GM19099 (cell line): ENCODE data around the gene COL23A1.

Source experiments
- POLR2A ChIP-seq: IDR thresholded peaks from 3 replicates; pipeline ENCODE4 v1.6.1; 2011; ENCODE audit warnings: low read depth; ENCODE audit not compliant: insufficient read length; ENCODE audit errors: extremely low read depth

Gene COL23A1

GRCh38 chr5:178371362-178372111, 218.7 kb downstream of the COL23A1 start:
- no peak for TF ChIP-seq POLR2A

GRCh38 chr5:178370102-178370501, 220.1 kb downstream of the COL23A1 start:
- TF ChIP-seq POLR2A: no peak

DNA sequence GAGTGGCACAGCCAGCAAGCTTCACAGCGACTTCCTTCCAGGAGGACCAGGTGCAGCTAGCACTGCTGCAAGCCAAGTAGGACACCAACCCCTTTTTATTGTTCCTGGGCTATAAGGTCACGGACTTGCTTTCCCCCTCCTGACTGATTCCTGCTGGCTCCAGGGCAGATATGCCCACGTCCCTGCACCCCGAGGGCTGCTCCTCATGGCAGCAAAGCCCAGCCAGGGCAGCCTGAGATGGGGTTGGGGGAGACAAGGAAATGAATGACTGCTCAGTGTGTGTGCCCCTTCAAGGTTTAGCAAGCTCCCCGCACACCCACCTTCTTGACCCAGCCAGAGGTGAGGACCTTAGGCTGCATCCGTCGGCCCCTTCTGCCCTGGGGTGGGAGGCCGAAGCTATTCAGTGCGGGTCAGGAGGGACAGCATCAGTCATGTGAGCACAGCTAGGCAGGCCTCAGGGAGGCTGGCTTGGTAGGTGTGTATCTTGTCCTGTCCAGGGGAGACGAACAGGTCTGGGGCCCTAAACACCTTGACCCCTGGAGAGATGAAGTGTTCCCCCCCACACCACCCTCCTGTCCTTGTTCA, 221.4 kb downstream of the COL23A1 start:
- no peak for TF ChIP-seq POLR2A

- no peak for TF ChIP-seq POLR2A
Measured at GRCh38 chr5:178368274-178368673, 221.9 kb downstream of the COL23A1 start.

GRCh38 chr5:178367736-178368120, 222.5 kb downstream of the COL23A1 start:
- no peak for TF ChIP-seq POLR2A

GRCh38 chr5:178366998-178367735, 223.0 kb downstream of the COL23A1 start:
- no peak for TF ChIP-seq POLR2A

DNA sequence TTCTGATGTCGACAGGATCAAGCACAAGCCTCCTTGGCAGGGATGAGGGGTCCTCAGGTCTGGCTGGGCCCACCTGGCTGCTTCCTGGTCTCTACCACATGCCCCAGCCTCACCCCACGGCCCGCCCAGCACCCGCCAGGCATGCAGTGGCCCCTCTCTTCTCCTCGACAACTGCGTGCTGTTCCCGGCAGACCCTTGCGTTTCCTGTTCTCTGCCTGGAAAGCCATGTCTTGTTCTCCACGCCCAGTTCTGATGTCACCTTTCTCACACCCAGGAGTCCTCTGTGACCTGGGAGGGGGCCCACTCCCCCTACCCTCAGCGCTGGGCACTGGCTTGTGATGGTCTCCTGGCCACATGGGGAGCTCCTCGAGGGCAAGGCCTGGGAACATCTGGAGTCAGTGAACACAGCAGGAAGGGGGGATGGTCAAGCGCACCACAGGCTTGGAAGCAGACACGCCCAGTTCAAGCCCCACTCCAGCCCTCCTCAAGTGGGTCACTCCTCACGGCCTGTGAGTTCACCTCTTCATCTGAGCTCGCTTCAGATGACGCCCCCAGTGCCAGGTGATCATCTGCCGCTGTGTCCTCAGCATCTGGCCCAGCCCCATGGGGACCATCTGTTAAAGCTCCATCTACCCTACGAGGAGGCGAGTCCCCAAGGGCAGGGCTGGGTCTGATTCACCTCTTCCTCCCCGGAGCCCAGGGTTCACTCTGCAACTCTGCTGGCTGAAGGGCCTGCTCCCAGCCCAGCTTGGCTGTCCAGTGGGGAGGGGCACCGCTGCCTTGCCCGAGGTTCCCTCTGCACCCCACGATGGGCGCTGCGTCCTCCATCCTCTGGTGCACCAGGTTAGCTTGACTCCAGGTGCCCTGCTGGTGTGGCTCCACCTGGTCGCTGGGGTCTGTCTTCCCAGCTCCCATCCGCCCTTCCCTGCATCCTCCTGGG, 224.4 kb downstream of the COL23A1 start:
- no peak for TF ChIP-seq POLR2A

DNA sequence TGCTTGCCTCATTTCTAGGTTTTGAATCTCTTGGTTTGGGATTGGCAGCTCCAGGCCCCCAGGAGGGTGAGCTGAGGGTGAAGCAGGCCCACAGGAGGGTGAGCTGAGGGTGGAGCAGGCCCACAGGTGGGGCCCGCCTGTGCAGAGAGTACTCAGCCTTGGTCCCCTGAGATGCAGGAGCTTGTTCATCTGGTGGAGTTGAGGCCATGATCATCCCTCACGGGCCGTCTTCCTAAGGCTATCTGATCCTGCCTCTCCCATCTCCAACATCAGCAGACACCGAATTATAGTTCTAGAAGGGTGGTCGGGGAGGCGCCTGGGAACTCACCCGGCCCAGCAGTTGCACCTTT, 225.9 kb downstream of the COL23A1 start:
- TF ChIP-seq POLR2A: no peak

DNA sequence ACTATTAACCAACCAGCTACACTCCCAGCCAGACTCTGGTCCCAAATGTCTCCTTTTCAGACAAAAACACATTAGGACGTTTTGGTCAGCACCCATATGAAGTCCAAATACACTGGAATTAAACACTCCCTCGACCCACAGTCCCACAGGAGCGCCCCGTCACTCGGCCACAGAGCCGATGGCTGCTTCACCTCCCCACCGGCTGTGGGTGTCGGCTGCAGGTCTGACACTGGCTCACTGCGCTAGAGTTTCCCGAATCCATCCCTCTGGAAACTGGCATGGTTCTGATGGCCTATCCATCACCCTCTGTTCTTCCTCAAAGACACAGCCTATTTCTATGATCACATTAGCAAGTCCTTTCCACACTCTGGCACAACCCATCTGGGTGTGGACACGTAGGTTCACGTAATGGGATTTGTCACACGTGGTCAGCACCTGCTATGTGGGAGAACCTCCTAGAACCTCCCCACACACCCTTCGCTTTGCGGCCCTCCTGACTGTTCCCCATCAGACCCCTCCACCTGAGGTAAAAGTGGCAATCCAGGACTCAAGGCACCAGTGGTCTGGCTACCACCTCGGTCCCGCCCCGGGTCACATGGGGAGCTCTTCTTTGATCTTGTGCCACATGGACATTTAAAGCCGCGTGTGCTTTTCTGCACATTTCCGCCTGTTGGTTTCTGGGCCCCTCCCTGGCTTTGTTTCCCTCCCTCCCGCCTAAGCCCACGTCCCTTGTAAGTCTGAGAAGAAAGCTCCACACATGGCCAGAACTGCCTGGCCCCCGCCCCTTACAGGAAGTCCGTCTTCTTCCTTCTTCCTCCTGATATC, 226.5 kb downstream of the COL23A1 start:
- no peak for TF ChIP-seq POLR2A

DNA sequence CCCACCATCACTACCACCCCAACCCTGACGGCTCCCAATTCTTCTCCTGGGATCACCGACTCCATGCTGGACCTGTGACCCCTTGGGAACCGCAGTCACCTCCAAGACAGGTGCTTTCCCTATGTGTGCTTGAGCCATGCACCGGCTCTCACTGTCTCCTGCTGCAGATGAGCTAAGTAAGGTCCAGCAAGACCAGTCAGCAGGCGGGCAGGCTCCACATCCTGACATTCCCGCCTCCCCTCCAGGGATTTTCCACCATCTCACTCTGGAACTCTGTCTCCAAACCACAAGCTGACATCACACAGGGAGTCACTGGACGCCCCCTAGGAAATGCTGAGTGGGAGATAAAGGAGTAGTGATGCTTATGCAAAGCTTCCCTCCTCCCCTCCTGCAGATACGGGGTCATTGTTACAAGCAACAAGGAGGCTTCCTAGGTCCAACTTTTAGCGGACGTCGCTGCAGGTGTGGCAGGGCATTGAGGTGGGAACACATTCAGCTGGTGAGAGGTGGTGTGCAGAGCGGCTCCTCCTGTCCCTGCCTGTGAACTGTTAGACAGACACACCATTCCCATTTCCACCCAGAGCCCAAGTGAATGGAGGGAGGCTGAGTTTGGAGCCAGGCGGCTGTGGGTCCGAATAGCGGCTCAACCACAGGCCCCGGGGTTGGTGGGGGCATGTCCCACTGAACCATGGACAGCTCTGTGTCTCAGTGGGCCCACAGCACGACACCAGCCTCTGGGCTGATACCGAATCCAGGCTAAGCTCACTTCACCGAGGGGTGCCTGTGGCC, 228.3 kb downstream of the COL23A1 start:
- TF ChIP-seq POLR2A: no peak

GRCh38 chr5:178360926-178361235, 229.3 kb downstream of the COL23A1 start:
- no peak for TF ChIP-seq POLR2A

- TF ChIP-seq POLR2A: no peak
Measured at GRCh38 chr5:178360222-178360925, 229.8 kb downstream of the COL23A1 start.

- TF ChIP-seq POLR2A: no peak
Measured at GRCh38 chr5:178359738-178360137, 230.5 kb downstream of the COL23A1 start.
